Measurements from ENCODE around the gene EPAS1. TPM values are rescaled to one million over a fixed set of nuclear protein-coding genes. Genes with fewer than 3 reads are reported as not detected.

The EPAS1 gene
- total and polyA plus RNA-seq, 2 of the 8 experiments (the other 6 are each of a cell fraction or from before 2014, with no cell fraction given): 2.0 to 4.9 TPM

GRCh38 chr2:46331109-46331766, 34.0 kb downstream of the EPAS1 start (continued):
- TF ChIP-seq CHD7 (IDR thresholded peaks at IDR 0.05; ENCODE audit: insufficient replicate concordance, low read length) (no peak), KDM5A (IDR thresholded peaks at IDR 0.05; ENCODE audit: low read length) (no peak), RAD21 (IDR thresholded peaks at IDR 0.05 in 1 of 2, conservative IDR thresholded peaks at IDR 0.05 in 1 of 2; ENCODE audit: low read depth in 2 of 2, low read length in 2 of 2) (no peak), JUN (IDR thresholded peaks at IDR 0.05; ENCODE audit: low read depth, low read length) (no peak), POU5F1 (IDR thresholded peaks at IDR 0.05; ENCODE audit: low read depth, low read length) (no peak), EP300 (IDR thresholded peaks at IDR 0.05; ENCODE audit: borderline replicate concordance in 1 of 2, low read depth in 2 of 2, low read length in 2 of 2) (no peak), SIRT6 (IDR thresholded peaks at IDR 0.05; ENCODE audit: low read length) (no peak), KDM1A (IDR thresholded peaks at IDR 0.05; ENCODE audit: borderline replicate concordance, low read length) (no peak)
